Spleen (tissue), 7 donors: ENCODE measurements around the gene DEFB108B.
"Not testable (repeated sequence)": the region's sequence is repeated elsewhere in the genome, so short reads cannot be mapped to it uniquely, and the experiment has no call there.

Experiments
- POLR2AphosphoS5 ChIP-seq, 3 donors: sonication (generic); formaldehyde crosslinking; IDR thresholded peaks; one replicate each; pipeline ENCODE4 v1.5.1; 2017; ENCODE audit warnings: antibody characterized with exemption in 3 of 3
- TF ChIP-seq, protein P1 (sequence below), 11 experiments: fragments of 200-600 bp in 7 of 11; fragments of 450-650 bp in 4 of 11; sonication (generic) in 4 of 11; IDR thresholded peaks in 8 of 11; conservative IDR thresholded peaks in 3 of 11; 1 replicate in 7 of 11; 2 replicates in 4 of 11; pipeline versions ENCODE4 v1.4.0 to v1.8.0; 2016 to 2021; ENCODE audit warnings: antibody characterized with exemption in 11 of 11, inconsistent platforms in 4 of 11, mild to moderate bottlenecking in 1 of 11
- donor health status: DM: no; HTN: no; CAD: no; lungs with moderate emphysema.
- donor health status: DM: no; HTN: no; CAD: no.
- donor health status: DM: no; HTN: no; CAD: no.

DNA sequence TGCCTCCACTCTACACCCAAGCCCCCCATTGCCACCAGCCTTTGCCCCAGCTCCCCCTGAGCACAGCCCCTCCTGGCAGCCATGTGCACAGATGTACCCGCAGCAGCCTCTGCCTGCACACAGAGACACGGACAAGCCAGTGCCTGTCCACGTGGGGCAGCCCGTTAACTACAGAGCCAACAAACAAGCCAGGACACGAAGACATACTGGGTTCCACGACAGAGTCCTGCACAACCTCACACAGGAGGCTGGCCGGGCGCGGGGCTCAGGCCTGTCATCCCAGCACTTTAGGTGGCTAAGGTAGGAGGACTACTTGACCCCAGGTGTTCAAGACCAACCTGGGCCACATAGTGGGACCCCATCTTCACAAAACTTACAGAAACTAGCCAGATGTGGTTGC lies 36.2 kb upstream of the DEFB108B start:
- TF ChIP-seq, protein P1, sequence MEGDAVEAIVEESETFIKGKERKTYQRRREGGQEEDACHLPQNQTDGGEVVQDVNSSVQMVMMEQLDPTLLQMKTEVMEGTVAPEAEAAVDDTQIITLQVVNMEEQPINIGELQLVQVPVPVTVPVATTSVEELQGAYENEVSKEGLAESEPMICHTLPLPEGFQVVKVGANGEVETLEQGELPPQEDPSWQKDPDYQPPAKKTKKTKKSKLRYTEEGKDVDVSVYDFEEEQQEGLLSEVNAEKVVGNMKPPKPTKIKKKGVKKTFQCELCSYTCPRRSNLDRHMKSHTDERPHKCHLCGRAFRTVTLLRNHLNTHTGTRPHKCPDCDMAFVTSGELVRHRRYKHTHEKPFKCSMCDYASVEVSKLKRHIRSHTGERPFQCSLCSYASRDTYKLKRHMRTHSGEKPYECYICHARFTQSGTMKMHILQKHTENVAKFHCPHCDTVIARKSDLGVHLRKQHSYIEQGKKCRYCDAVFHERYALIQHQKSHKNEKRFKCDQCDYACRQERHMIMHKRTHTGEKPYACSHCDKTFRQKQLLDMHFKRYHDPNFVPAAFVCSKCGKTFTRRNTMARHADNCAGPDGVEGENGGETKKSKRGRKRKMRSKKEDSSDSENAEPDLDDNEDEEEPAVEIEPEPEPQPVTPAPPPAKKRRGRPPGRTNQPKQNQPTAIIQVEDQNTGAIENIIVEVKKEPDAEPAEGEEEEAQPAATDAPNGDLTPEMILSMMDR (IDR thresholded peaks at IDR 0.05 in 8 of 11, conservative IDR thresholded peaks at IDR 0.05 in 3 of 11), result not testable (repeated sequence)
- not testable (repeated sequence) for TF ChIP-seq POLR2AphosphoS5 (IDR thresholded peaks at IDR 0.05)
